GDM1 (cell line): ENCODE data around the gene ARHGEF7.

Experiments
- DNase-seq: peaks from one replicate; lab custom pipeline; 2025; lab: John Stamatoyannopoulos, UW

Gene ARHGEF7

GRCh38 chr13:111219950-111220349 lies 104.8 kb downstream of the ARHGEF7 start:
- DNase-seq, result no peak

GRCh38 chr13:111225166-111225565 lies 110.1 kb downstream of the ARHGEF7 start:
- DNase-seq, result no peak

GRCh38 chr13:111225810-111226546 lies 110.9 kb downstream of the ARHGEF7 start:
- DNase-seq, result no peak

- DNase-seq, result no peak
These were observed 112.3 kb downstream of the ARHGEF7 start for GRCh38 chr13:111227405-111227804.

GRCh38 chr13:111228262-111229144 lies 113.4 kb downstream of the ARHGEF7 start:
- no peak for DNase-seq

GRCh38 chr13:111230385-111230930 lies 115.3 kb downstream of the ARHGEF7 start:
- no peak for DNase-seq

GRCh38 chr13:111232191-111232590 lies 117.1 kb downstream of the ARHGEF7 start:
- DNase-seq, result no peak

- no peak for DNase-seq
These were observed 118.0 kb downstream of the ARHGEF7 start for GRCh38 chr13:111233080-111233479.

GRCh38 chr13:111239764-111240670 lies 124.9 kb downstream of the ARHGEF7 start:
- DNase-seq, result no peak

- no peak for DNase-seq
These were observed 126.1 kb downstream of the ARHGEF7 start for GRCh38 chr13:111241006-111241755.

GRCh38 chr13:111241862-111242261 lies 126.8 kb downstream of the ARHGEF7 start:
- no peak for DNase-seq

- no peak for DNase-seq
These were observed 127.5 kb downstream of the ARHGEF7 start for GRCh38 chr13:111242585-111242984.

- no peak for DNase-seq
These were observed 128.9 kb downstream of the ARHGEF7 start for GRCh38 chr13:111243981-111244380.

- no peak for DNase-seq
These were observed 130.7 kb downstream of the ARHGEF7 start for GRCh38 chr13:111245576-111246384.

GRCh38 chr13:111247552-111247951 lies 132.4 kb downstream of the ARHGEF7 start:
- no peak for DNase-seq

GRCh38 chr13:111248822-111249221 lies 133.7 kb downstream of the ARHGEF7 start:
- no peak for DNase-seq

- DNase-seq, result no peak
These were observed 134.7 kb downstream of the ARHGEF7 start for GRCh38 chr13:111249637-111250360.

- no peak for DNase-seq
These were observed 136.7 kb downstream of the ARHGEF7 start for GRCh38 chr13:111251646-111252445.
